HEK293 (cell line): ENCODE results near the gene ATF2.
A peak's percentile ranks its signal among the peaks of the same experiment; 100 is the strongest.

ENCODE experiments used
- CTCF ChIA-PET: fragments of 350-600 bp; formaldehyde crosslinking; extraction: SDS; loops from one replicate; lab custom pipeline; 2021; ENCODE audit warnings: antibody characterized with exemption; lab: Yijun Ruan, JAX
- POLR2A ChIA-PET: fragments of 300-600 bp; formaldehyde crosslinking; extraction: SDS; loops from one replicate; lab custom pipeline; 2020; ENCODE audit warnings: antibody characterized with exemption, inconsistent platforms; lab: Yijun Ruan, JAX
- H3K27ac ChIP-seq: fragments of 200-500 bp; sonication (Bioruptor generic); 2 replicates; pipeline ENCODE4 v1.5.1; 2014; ENCODE audit warnings: low read depth, low read length, control low read depth, inconsistent platforms; ENCODE audit errors: extremely low read depth
- H3K36me3 ChIP-seq, 2 experiments: fragments of 200-500 bp in 1 of 2; sonication (Bioruptor generic) in 1 of 2; 1 replicate in 1 of 2; 2 replicates in 1 of 2; pipeline ENCODE4 v1.5.1; 2014 to 2017; ENCODE audit warnings: inconsistent platforms in 2 of 2, low read length in 2 of 2; ENCODE audit not compliant: control insufficient read depth in 2 of 2, insufficient read depth in 1 of 2
- H3K4me1 ChIP-seq: fragments of 200-500 bp; sonication (Bioruptor generic); 2 replicates; pipeline ENCODE4 v1.5.1; 2014; ENCODE audit warnings: mild to moderate bottlenecking, low read length, inconsistent platforms; ENCODE audit not compliant: control insufficient read depth, insufficient read depth
- H3K4me3 ChIP-seq: 2 replicates; pipeline ENCODE4 v1.5.1; 2011; ENCODE audit warnings: low read depth, mild to moderate bottlenecking, control low read depth, low read length, moderate library complexity
- H3K9me3 ChIP-seq: fragments of 200-500 bp; sonication (Bioruptor generic); 2 replicates; pipeline ENCODE4 v1.5.1; 2014; ENCODE audit warnings: low read depth, low read length, inconsistent platforms; ENCODE audit not compliant: control insufficient read depth, insufficient read depth
- WT1 ChIP-seq: fragments of 450-650 bp; formaldehyde crosslinking; IDR thresholded peaks from 2 replicates; pipeline ENCODE4 v1.5.1; 2016; ENCODE audit warnings: missing biosample characterization, missing genetic modification characterization
- ZNF16 ChIP-seq: fragments of 450-650 bp; formaldehyde crosslinking; IDR thresholded peaks from 2 replicates; pipeline ENCODE4 v1.5.1; 2016; ENCODE audit warnings: low read depth, missing biosample characterization, missing genetic modification characterization
- ZNF184 ChIP-seq: fragments of 450-650 bp; IDR thresholded peaks from 2 replicates; pipeline ENCODE4 v1.5.1; 2018; ENCODE audit warnings: missing biosample characterization, mild to moderate bottlenecking, missing genetic modification characterization
- ZNF211 ChIP-seq: fragments of 450-650 bp; formaldehyde crosslinking; IDR thresholded peaks from 2 replicates; pipeline ENCODE4 v1.5.1; 2016; ENCODE audit warnings: low read depth, missing biosample characterization, missing genetic modification characterization
- ZNF423 ChIP-seq: fragments of 450-650 bp; formaldehyde crosslinking; IDR thresholded peaks from 2 replicates; pipeline ENCODE4 v1.5.1; 2016; ENCODE audit warnings: missing biosample characterization, missing genetic modification characterization
- ZNF48 ChIP-seq: fragments of 450-650 bp; formaldehyde crosslinking; IDR thresholded peaks from 2 replicates; pipeline ENCODE4 v1.5.1; 2016; ENCODE audit warnings: missing biosample characterization, missing genetic modification characterization
- ZNF768 ChIP-seq: fragments of 450-650 bp; formaldehyde crosslinking; IDR thresholded peaks from 2 replicates; pipeline ENCODE4 v1.5.1; 2018; ENCODE audit warnings: missing biosample characterization, mild to moderate bottlenecking, missing genetic modification characterization
- ZNF785 ChIP-seq: fragments of 450-650 bp; formaldehyde crosslinking; IDR thresholded peaks from 2 replicates; pipeline ENCODE4 v1.5.1; 2016; ENCODE audit warnings: missing biosample characterization, missing genetic modification characterization
- ZNF843 ChIP-seq: fragments of 450-650 bp; formaldehyde crosslinking; IDR thresholded peaks from 2 replicates; pipeline ENCODE4 v1.5.1; 2016; ENCODE audit warnings: missing biosample characterization, missing genetic modification characterization
- TF ChIP-seq, protein P1 (sequence below): fragments of 450-650 bp; formaldehyde crosslinking; IDR thresholded peaks from 2 replicates; pipeline ENCODE4 v1.5.1; 2016; ENCODE audit warnings: missing biosample characterization, missing genetic modification characterization, low read depth
- TF ChIP-seq, protein P2 (sequence below): fragments of 450-650 bp; formaldehyde crosslinking; conservative IDR thresholded peaks from 2 replicates; pipeline ENCODE4 v1.5.1; 2016; ENCODE audit warnings: low read depth, missing biosample characterization, missing genetic modification characterization
- TF ChIP-seq, protein P3 (sequence below): fragments of 450-650 bp; IDR thresholded peaks from 2 replicates; pipeline ENCODE4 v1.5.1; 2018; ENCODE audit warnings: missing biosample characterization, mild to moderate bottlenecking, missing genetic modification characterization
- TF ChIP-seq, protein P4 (sequence below): fragments of 450-650 bp; formaldehyde crosslinking; IDR thresholded peaks from 2 replicates; pipeline ENCODE4 v1.5.1; 2017; ENCODE audit warnings: missing biosample characterization, missing genetic modification characterization
- TF ChIP-seq, protein P5 (sequence below): fragments of 450-650 bp; formaldehyde crosslinking; IDR thresholded peaks from 2 replicates; pipeline ENCODE4 v1.5.1; 2016; ENCODE audit warnings: missing biosample characterization, missing genetic modification characterization

Gene ATF2

GRCh38 chr2:175140332-175140731 lies 27.7 kb downstream of the ATF2 start (continued):
- TF ChIP-seq, protein P1, sequence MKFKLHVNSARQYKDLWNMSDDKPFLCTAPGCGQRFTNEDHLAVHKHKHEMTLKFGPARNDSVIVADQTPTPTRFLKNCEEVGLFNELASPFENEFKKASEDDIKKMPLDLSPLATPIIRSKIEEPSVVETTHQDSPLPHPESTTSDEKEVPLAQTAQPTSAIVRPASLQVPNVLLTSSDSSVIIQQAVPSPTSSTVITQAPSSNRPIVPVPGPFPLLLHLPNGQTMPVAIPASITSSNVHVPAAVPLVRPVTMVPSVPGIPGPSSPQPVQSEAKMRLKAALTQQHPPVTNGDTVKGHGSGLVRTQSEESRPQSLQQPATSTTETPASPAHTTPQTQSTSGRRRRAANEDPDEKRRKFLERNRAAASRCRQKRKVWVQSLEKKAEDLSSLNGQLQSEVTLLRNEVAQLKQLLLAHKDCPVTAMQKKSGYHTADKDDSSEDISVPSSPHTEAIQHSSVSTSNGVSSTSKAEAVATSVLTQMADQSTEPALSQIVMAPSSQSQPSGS (tag by site-specific recombination), result no peak
- TF ChIP-seq, protein P2, sequence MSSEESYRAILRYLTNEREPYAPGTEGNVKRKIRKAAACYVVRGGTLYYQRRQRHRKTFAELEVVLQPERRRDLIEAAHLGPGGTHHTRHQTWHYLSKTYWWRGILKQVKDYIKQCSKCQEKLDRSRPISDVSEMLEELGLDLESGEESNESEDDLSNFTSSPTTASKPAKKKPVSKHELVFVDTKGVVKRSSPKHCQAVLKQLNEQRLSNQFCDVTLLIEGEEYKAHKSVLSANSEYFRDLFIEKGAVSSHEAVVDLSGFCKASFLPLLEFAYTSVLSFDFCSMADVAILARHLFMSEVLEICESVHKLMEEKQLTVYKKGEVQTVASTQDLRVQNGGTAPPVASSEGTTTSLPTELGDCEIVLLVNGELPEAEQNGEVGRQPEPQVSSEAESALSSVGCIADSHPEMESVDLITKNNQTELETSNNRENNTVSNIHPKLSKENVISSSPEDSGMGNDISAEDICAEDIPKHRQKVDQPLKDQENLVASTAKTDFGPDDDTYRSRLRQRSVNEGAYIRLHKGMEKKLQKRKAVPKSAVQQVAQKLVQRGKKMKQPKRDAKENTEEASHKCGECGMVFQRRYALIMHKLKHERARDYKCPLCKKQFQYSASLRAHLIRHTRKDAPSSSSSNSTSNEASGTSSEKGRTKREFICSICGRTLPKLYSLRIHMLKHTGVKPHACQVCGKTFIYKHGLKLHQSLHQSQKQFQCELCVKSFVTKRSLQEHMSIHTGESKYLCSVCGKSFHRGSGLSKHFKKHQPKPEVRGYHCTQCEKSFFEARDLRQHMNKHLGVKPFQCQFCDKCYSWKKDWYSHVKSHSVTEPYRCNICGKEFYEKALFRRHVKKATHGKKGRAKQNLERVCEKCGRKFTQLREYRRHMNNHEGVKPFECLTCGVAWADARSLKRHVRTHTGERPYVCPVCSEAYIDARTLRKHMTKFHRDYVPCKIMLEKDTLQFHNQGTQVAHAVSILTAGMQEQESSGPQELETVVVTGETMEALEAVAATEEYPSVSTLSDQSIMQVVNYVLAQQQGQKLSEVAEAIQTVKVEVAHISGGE (tag by site-specific recombination), result no peak
- no peak for TF ChIP-seq ZNF48 (tag by site-specific recombination)
- no peak for TF ChIP-seq ZNF211 (tag by site-specific recombination)
- TF ChIP-seq ZNF843 (tag by site-specific recombination), result no peak
- no peak for TF ChIP-seq ZNF423 (tag by site-specific recombination)
- no peak for TF ChIP-seq WT1

DNA sequence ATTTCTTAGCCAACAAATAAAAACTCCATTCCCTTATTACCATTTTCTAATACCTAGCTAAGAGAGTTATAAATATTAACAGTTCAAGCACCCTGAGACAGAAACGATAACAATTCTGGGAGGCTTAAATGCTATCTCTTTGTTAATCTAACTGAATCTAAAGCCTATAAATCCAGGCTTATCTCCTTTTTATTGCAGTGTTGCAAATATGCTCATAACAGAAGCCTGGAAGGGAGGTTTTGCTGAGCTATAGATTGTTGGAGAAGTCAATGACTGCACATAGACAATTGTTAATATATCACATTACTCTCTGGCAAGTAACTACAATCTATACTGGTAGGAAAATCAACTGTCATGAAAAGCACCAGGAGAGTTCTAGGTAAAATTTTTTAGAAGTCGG lies 30.2 kb downstream of the ATF2 start:
- POLR2A ChIA-PET, result no interaction called here
- H3K9me3 ChIP-seq, result no peaks in the 10 kb centered on the region
- CTCF ChIA-PET, result interaction anchor here (1.0 kb wide), 1 partner anchor 12 kb away, joined by 3 read pairs; no protein-coding TSS in a partner anchor

GRCh38 chr2:175136334-175137215 lies 31.4 kb downstream of the ATF2 start:
- no peak overlapping the region for H3K4me3 ChIP-seq
- H3K9me3 ChIP-seq, result no peaks in the 10 kb centered on the region
- H3K4me1 ChIP-seq, result peaks cover 3% of the 10 kb centered on the region; the same call in 1 of the 2 replicates
- TF ChIP-seq ZNF785 (tag by site-specific recombination) (no peak), ZNF184 (tag by site-specific recombination) (no peak), ZNF768 (tag by site-specific recombination) (no peak), ZNF16 (tag by site-specific recombination) (no peak)
- TF ChIP-seq, protein P3, sequence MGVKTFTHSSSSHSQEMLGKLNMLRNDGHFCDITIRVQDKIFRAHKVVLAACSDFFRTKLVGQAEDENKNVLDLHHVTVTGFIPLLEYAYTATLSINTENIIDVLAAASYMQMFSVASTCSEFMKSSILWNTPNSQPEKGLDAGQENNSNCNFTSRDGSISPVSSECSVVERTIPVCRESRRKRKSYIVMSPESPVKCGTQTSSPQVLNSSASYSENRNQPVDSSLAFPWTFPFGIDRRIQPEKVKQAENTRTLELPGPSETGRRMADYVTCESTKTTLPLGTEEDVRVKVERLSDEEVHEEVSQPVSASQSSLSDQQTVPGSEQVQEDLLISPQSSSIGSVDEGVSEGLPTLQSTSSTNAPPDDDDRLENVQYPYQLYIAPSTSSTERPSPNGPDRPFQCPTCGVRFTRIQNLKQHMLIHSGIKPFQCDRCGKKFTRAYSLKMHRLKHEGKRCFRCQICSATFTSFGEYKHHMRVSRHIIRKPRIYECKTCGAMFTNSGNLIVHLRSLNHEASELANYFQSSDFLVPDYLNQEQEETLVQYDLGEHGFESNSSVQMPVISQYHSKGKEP (tag by site-specific recombination), result no peak
- TF ChIP-seq, protein P2 (tag by site-specific recombination), result no peak
- ChIA-PET CTCF (interaction anchor here (0.5 to 1.3 kb wide), 6 partner anchors 11 to 448 kb away, joined by 3 to 7 read pairs (median 3); no protein-coding TSS in a partner anchor), POLR2A (no interaction called here)
- no peak overlapping the region for H3K27ac ChIP-seq
- peaks cover 6 to 31% of the 10 kb centered on the region in 2 experiments for H3K36me3 ChIP-seq

More for the DNA sequence above, 30.2 kb downstream of the ATF2 start:
- Histone ChIP-seq H3K4me3 (no peak overlapping the region), H3K36me3 (peaks cover 4 to 33% of the 10 kb centered on the region in 2 experiments), H3K27ac (no peak overlapping the region), H3K4me1 (peaks cover 3% of the 10 kb centered on the region; the same call in 1 of the 2 replicates)
- TF ChIP-seq, protein P4, sequence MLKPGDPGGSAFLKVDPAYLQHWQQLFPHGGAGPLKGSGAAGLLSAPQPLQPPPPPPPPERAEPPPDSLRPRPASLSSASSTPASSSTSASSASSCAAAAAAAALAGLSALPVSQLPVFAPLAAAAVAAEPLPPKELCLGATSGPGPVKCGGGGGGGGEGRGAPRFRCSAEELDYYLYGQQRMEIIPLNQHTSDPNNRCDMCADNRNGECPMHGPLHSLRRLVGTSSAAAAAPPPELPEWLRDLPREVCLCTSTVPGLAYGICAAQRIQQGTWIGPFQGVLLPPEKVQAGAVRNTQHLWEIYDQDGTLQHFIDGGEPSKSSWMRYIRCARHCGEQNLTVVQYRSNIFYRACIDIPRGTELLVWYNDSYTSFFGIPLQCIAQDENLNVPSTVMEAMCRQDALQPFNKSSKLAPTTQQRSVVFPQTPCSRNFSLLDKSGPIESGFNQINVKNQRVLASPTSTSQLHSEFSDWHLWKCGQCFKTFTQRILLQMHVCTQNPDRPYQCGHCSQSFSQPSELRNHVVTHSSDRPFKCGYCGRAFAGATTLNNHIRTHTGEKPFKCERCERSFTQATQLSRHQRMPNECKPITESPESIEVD (tag by site-specific recombination), result 0 out of 2 replicates have a peak, but pooled peaks have one; percentile 14
- TF ChIP-seq, protein P5, sequence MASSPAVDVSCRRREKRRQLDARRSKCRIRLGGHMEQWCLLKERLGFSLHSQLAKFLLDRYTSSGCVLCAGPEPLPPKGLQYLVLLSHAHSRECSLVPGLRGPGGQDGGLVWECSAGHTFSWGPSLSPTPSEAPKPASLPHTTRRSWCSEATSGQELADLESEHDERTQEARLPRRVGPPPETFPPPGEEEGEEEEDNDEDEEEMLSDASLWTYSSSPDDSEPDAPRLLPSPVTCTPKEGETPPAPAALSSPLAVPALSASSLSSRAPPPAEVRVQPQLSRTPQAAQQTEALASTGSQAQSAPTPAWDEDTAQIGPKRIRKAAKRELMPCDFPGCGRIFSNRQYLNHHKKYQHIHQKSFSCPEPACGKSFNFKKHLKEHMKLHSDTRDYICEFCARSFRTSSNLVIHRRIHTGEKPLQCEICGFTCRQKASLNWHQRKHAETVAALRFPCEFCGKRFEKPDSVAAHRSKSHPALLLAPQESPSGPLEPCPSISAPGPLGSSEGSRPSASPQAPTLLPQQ (tag by site-specific recombination), result no peak
